ENCODE measurements around the gene ABCC11. TPM values are rescaled to one million over a fixed set of nuclear protein-coding genes. Genes with fewer than 3 reads are reported as not detected.

Gene ABCC11
- total RNA-seq, 1 experiment from 2014 or later = 0.83 TPM

GRCh38 chr16:48126801-48127644, 120.3 kb downstream of the ABCC11 start:
- H4K20me1 ChIP-seq (ENCODE audit: insufficient read depth) = no peaks in the 10 kb centered on the region
- ChIA-PET CTCF (no interaction called here), POLR2A (ENCODE audit: unreplicated experiment) (interaction anchor here (0.5 to 0.7 kb wide), 4 partner anchors 113 to 666 kb away, joined by 3 to 6 read pairs (median 3); partner anchors contain the start of gene PHKB)
- H3K4me1 ChIP-seq (replicated peaks; ENCODE audit: insufficient read depth) = peaks cover 77% of the 10 kb centered on the region
- DNase-seq = peak; percentile 68 to 96
- no peaks in the 10 kb centered on the region for H3K36me3 ChIP-seq (ENCODE audit: low read depth)
- H3K9me3 ChIP-seq (ENCODE audit: insufficient read depth, low read depth) = no peaks in the 10 kb centered on the region; the same call in 1 of the 2 replicates
- H3K79me2 ChIP-seq (ENCODE audit: low read depth) = no peaks in the 10 kb centered on the region
- TF ChIP-seq EZH2 (IDR thresholded peaks at IDR 0.05; ENCODE audit: low read depth) = no peak
- no peak for TF ChIP-seq CTCF (conservative IDR thresholded peaks at IDR 0.05)
- no peaks in the 10 kb centered on the region for H3K27me3 ChIP-seq (ENCODE audit: insufficient read depth, low read depth)
- peaks cover 55% of the 10 kb centered on the region for H3F3A ChIP-seq (ENCODE audit: insufficient read depth, low read depth)
- H3K4me2 ChIP-seq = peak overlapping the region; percentile 51
- no TSS peak for BruUV-seq (replicated peaks)
- H3K27ac ChIP-seq = peak overlapping the region; percentile 94
- H3K4me3 ChIP-seq = no peak overlapping the region
- no peak overlapping the region for H2AFZ ChIP-seq
- intact Hi-C loops (cut with micrococcal nuclease; ENCODE audit: unreplicated experiment) = no loop called here
- H3K9me2 ChIP-seq (ENCODE audit: insufficient read depth) = no peaks in the 10 kb centered on the region

- intact Hi-C loops (cut with micrococcal nuclease; ENCODE audit: unreplicated experiment) = no loop called here
- Histone ChIP-seq H3K4me3 (no peak overlapping the region), H2AFZ (no peak overlapping the region), H3K9me2 (ENCODE audit: insufficient read depth) (no peaks in the 10 kb centered on the region), H3K4me1 (replicated peaks; ENCODE audit: insufficient read depth) (peaks cover 77% of the 10 kb centered on the region), H3F3A (ENCODE audit: insufficient read depth, low read depth) (peaks cover 55% of the 10 kb centered on the region), H3K27me3 (ENCODE audit: insufficient read depth, low read depth) (no peaks in the 10 kb centered on the region), H3K36me3 (ENCODE audit: low read depth) (no peaks in the 10 kb centered on the region), H3K9me3 (ENCODE audit: insufficient read depth, low read depth) (no peaks in the 10 kb centered on the region), H4K20me1 (ENCODE audit: insufficient read depth) (no peaks in the 10 kb centered on the region), H3K27ac (peak overlapping the region; percentile 94), H3K79me2 (ENCODE audit: low read depth) (no peaks in the 10 kb centered on the region), H3K4me2 (no peak overlapping the region; the same call in 1 of the 2 replicates)
- ChIA-PET CTCF (no interaction called here), POLR2A (ENCODE audit: unreplicated experiment) (no interaction called here)
- no peak for DNase-seq
- no TSS peak for BruUV-seq (replicated peaks)
- TF ChIP-seq EZH2 (IDR thresholded peaks at IDR 0.05; ENCODE audit: low read depth) (no peak), CTCF (conservative IDR thresholded peaks at IDR 0.05) (no peak)
Measured at GRCh38 chr16:48125888-48126287, 121.5 kb downstream of the ABCC11 start.

DNA sequence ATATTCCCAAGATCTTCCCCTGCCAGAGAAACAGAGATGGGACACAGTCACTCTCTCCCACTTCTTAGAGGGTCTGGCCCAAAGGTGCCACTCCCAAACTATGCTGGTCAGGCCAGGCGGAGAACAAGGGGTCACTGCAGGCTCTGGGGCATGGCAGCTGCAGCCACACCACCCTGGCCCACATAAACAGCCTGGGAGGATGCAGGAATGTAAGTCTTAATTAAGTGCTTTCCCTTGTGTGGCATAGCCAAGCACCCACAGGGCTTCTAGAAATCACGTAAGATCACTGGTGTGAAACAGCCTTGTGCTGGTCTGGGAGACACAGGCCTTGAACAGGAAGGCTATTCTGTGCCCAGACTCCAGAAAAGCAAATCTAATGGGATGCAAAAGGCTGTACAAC, 123.1 kb downstream of the ABCC11 start:
- CTCF ChIA-PET = interaction anchor here (1.3 kb wide), 1 partner anchor 983 kb away, joined by 3 read pairs; no protein-coding TSS in a partner anchor

More for the DNA sequence above, 123.1 kb downstream of the ABCC11 start:
- Histone ChIP-seq H3K27ac (peak overlapping the region; percentile 84; the same call in 1 of the 2 replicates), H3K4me3 (no peak overlapping the region), H3K27me3 (ENCODE audit: insufficient read depth, low read depth) (no peaks in the 10 kb centered on the region), H3K36me3 (ENCODE audit: low read depth) (no peaks in the 10 kb centered on the region), H3K4me2 (0 out of 2 replicates have a peak overlapping the region, but pooled peaks have one; percentile 58), H3K9me2 (ENCODE audit: insufficient read depth) (no peaks in the 10 kb centered on the region), H3K4me1 (replicated peaks; ENCODE audit: insufficient read depth) (peaks cover 65% of the 10 kb centered on the region), H3F3A (ENCODE audit: insufficient read depth, low read depth) (peaks cover 50% of the 10 kb centered on the region), H2AFZ (no peak overlapping the region), H3K79me2 (ENCODE audit: low read depth) (no peaks in the 10 kb centered on the region), H3K9me3 (ENCODE audit: insufficient read depth, low read depth) (no peaks in the 10 kb centered on the region), H4K20me1 (ENCODE audit: insufficient read depth) (no peaks in the 10 kb centered on the region)
- TF ChIP-seq EZH2 (IDR thresholded peaks at IDR 0.05; ENCODE audit: low read depth) = no peak
- no peak for TF ChIP-seq CTCF (conservative IDR thresholded peaks at IDR 0.05)
- POLR2A ChIA-PET (ENCODE audit: unreplicated experiment) = no interaction called here
- intact Hi-C loops (cut with micrococcal nuclease; ENCODE audit: unreplicated experiment) = loop anchor here (5.0 kb wide), 1 partner anchor 237 kb away; no protein-coding TSS in a partner anchor
- DNase-seq = no peak
- no TSS peak for BruUV-seq (replicated peaks)
